PC-3 (cell line): Measurements from ENCODE around the gene ABLIM1. TPM values are rescaled to one million over a fixed set of nuclear protein-coding genes. Genes with fewer than 3 reads are reported as not detected.
A peak's percentile ranks its signal among the peaks of the same experiment; 100 is the strongest.

Experiments used
- ATAC-seq: fragments of 200-7000 bp; cut with Tn5 transposase; 2 replicates; pipeline ENCODE4 v1.9.1; 2020; ENCODE audit warnings: mild to moderate bottlenecking, moderate library complexity
- BruUV-seq: library from RNA; stranded (reverse); fragments of 400-500 nt; replicated peaks from 2 replicates; lab custom pipeline; 2021; lab: Mats Ljungman, UMichigan
- CTCF ChIA-PET: fragments of 300-600 bp; sonication (Branson Sonifier 250); formaldehyde crosslinking; loops from one replicate; lab custom pipeline; 2022; ENCODE audit warnings: antibody characterized with exemption; lab: Charles Lee
- POLR2A ChIA-PET: fragments of 300-600 bp; sonication (Branson Sonifier 250); formaldehyde crosslinking; loops from one replicate; lab custom pipeline; 2022; ENCODE audit warnings: antibody characterized with exemption; ENCODE audit not compliant: unreplicated experiment; lab: Charles Lee
- DNase-seq: peaks from one replicate; pipeline ENCODE4 v3.0.0-alpha.2; 2015
- H2AFZ ChIP-seq: fragments of 300-600 bp; sonication (generic); 2 replicates; pipeline ENCODE4 v1.6.0; 2016; ENCODE audit warnings: antibody characterized with exemption, low read length
- H3F3A ChIP-seq: fragments of 300-600 bp; sonication (generic); one replicate; pipeline ENCODE4 v1.6.0; 2017; ENCODE audit warnings: antibody characterized with exemption, low read length, control low read depth, mild to moderate bottlenecking; ENCODE audit not compliant: unreplicated experiment
- H3K27ac ChIP-seq: fragments of 300-600 bp; sonication (generic); 2 replicates; pipeline ENCODE4 v1.5.1; 2016; ENCODE audit warnings: mild to moderate bottlenecking, low read length
- H3K27me3 ChIP-seq: fragments of 300-600 bp; sonication (generic); 2 replicates; pipeline ENCODE4 v1.6.1; 2016; ENCODE audit warnings: low read length, mixed read lengths
- H3K36me3 ChIP-seq: fragments of 300-600 bp; sonication (generic); 2 replicates; pipeline ENCODE4 v1.6.1; 2016; ENCODE audit warnings: low read depth, mixed run types, low read length, mixed read lengths
- H3K4me1 ChIP-seq: fragments of 300-600 bp; sonication (generic); 2 replicates; pipeline ENCODE4 v1.5.1; 2016; ENCODE audit warnings: low read length; ENCODE audit not compliant: insufficient read depth
- H3K4me2 ChIP-seq: fragments of 300-600 bp; sonication (generic); 2 replicates; pipeline ENCODE4 v1.6.0; 2016; ENCODE audit warnings: low read length
- H3K4me3 ChIP-seq: fragments of 300-600 bp; sonication (generic); 2 replicates; pipeline ENCODE4 v1.5.1; 2016; ENCODE audit warnings: mild to moderate bottlenecking, low read length, mixed read lengths
- H3K79me2 ChIP-seq: fragments of 300-600 bp; sonication (generic); 2 replicates; pipeline ENCODE4 v1.6.1; 2017; ENCODE audit warnings: low read length, mixed read lengths
- H3K9ac ChIP-seq: fragments of 300-600 bp; sonication (generic); 2 replicates; pipeline ENCODE4 v1.6.0; 2016; ENCODE audit warnings: mild to moderate bottlenecking, low read length
- H3K9me2 ChIP-seq: fragments of 300-600 bp; sonication (generic); replicated peaks from 2 replicates; pipeline ENCODE4 v1.6.1; 2016; ENCODE audit warnings: mixed run types, low read length, mixed read lengths
- H3K9me3 ChIP-seq: fragments of 300-600 bp; sonication (generic); 2 replicates; pipeline ENCODE4 v1.6.1; 2016; ENCODE audit warnings: low read length, mixed read lengths
- H4K20me1 ChIP-seq: fragments of 300-600 bp; sonication (generic); 2 replicates; pipeline ENCODE4 v1.6.1; 2016; ENCODE audit warnings: low read length, mixed read lengths
- EZH2 ChIP-seq: fragments of 300-600 bp; sonication (generic); IDR thresholded peaks from one replicate; pipeline ENCODE4 v1.6.1; 2017; ENCODE audit warnings: antibody characterized with exemption, mild to moderate bottlenecking, low read length; ENCODE audit not compliant: unreplicated experiment
- EZH2phosphoT487 ChIP-seq: fragments of 300-600 bp; sonication (generic); IDR thresholded peaks from 2 replicates; pipeline ENCODE4 v1.6.1; 2018; ENCODE audit warnings: mild to moderate bottlenecking, antibody characterized with exemption, low read length, borderline replicate concordance
- intact Hi-C: fragments of 100-400 bp; cut with micrococcal nuclease; formaldehyde crosslinking; loops from 2 replicates; pipeline ENCODE4 v1.9.0; 2023
- total RNA-seq: library from RNA; depleted of rRNA; stranded (reverse); fragments of >200 nt; gene quantifications from 2 replicates; pipeline ENCODE4 v1.2.3, GENCODE V29; 2014
- TF ChIP-seq, protein P1 (sequence below): fragments of 300-600 bp; sonication (generic); conservative IDR thresholded peaks from 2 replicates; pipeline ENCODE4 v1.5.1; 2017; ENCODE audit warnings: antibody characterized with exemption, low read depth, mild to moderate bottlenecking, low read length

Gene ABLIM1
- total RNA-seq, 1 experiment from 2014 or later: 12.3 TPM

DNA sequence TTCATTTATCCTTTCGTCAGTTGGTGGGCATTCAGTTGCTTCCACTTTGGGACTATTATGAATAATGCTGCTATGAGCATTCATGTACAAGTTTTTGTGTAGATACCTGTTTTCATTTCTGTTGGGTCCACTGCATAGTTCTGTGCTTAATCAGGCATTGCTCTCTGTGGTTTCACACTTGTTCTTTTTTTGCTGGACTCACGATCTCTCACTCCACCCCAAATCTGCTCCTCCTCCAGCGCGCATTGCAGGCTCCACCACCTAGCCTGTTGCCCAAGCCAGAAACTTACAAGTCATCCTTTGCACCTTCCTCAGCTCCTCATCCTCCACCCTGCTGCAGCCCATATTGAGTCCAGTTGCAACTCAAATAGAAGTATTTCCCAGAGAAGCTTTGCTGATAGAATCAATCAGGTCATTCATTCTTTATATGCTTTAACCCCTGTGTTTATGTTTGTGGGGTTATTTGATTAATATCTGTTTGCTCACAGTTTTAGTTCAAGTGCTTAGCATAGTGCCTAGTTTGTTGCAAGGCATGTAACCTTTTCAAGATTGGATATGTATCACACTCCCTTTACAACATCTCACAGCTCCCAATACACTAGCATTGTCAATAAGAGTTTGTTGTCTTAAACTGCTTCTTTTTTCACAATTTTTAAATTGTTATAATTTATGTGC, 237.1 kb downstream of the ABLIM1 start:
- TF ChIP-seq EZH2phosphoT487 (no peak), EZH2 (no peak)
- TF ChIP-seq, protein P1, sequence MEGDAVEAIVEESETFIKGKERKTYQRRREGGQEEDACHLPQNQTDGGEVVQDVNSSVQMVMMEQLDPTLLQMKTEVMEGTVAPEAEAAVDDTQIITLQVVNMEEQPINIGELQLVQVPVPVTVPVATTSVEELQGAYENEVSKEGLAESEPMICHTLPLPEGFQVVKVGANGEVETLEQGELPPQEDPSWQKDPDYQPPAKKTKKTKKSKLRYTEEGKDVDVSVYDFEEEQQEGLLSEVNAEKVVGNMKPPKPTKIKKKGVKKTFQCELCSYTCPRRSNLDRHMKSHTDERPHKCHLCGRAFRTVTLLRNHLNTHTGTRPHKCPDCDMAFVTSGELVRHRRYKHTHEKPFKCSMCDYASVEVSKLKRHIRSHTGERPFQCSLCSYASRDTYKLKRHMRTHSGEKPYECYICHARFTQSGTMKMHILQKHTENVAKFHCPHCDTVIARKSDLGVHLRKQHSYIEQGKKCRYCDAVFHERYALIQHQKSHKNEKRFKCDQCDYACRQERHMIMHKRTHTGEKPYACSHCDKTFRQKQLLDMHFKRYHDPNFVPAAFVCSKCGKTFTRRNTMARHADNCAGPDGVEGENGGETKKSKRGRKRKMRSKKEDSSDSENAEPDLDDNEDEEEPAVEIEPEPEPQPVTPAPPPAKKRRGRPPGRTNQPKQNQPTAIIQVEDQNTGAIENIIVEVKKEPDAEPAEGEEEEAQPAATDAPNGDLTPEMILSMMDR: no peak
- H3K36me3 ChIP-seq: no peaks in the 10 kb centered on the region
- no peak overlapping the region for H3K4me2 ChIP-seq
- no peak overlapping the region for H3K9ac ChIP-seq
- H4K20me1 ChIP-seq: no peaks in the 10 kb centered on the region
- no peaks in the 10 kb centered on the region for H3K27me3 ChIP-seq
- no peaks in the 10 kb centered on the region for H3K9me3 ChIP-seq
- no peaks in the 10 kb centered on the region for H3K9me2 ChIP-seq
- ATAC-seq: no peak
- BruUV-seq: no TSS peak
- no peaks in the 10 kb centered on the region for H3K79me2 ChIP-seq
- no peak overlapping the region for H2AFZ ChIP-seq
- H3F3A ChIP-seq: no peaks in the 10 kb centered on the region
- intact Hi-C loops: no loop called here
- ChIA-PET POLR2A (no interaction called here), CTCF (no interaction called here)
- no peak overlapping the region for H3K27ac ChIP-seq
- H3K4me3 ChIP-seq: no peak overlapping the region
- H3K4me1 ChIP-seq: no peaks in the 10 kb centered on the region
- DNase-seq: peak; percentile 7

DNA sequence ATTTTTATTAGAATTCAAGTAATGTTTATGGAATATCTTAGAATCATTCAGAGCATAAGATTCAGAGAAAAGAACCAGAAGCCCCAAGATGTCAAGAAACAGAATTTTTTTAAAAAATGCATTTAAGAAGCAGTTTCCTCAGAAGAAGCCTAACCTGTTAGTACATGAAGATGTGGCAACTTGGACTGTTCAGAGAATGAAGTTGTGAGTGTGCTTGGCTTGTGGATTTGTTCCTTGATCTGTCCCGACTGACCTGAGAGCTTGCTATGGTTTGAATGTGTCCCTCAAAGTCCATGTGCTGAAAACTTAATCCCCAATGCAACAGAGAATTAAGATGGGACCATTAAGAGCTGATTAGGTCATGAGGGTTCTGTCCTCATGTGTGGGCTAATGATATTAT, 240.0 kb downstream of the ABLIM1 start:
- ChIA-PET POLR2A (no interaction called here), CTCF (no interaction called here)
- H3K27me3 ChIP-seq: no peaks in the 10 kb centered on the region
- H3K4me1 ChIP-seq: peaks cover 6% of the 10 kb centered on the region
- H3K27ac ChIP-seq: no peak overlapping the region
- TF ChIP-seq, protein P1: no peak
- TF ChIP-seq EZH2: no peak
- TF ChIP-seq EZH2phosphoT487: no peak
- H3K9me2 ChIP-seq: no peaks in the 10 kb centered on the region
- no peak for DNase-seq
- no peak for ATAC-seq
- no peaks in the 10 kb centered on the region for H4K20me1 ChIP-seq
- H3K36me3 ChIP-seq: no peaks in the 10 kb centered on the region
- no peak overlapping the region for H3K9ac ChIP-seq
- no TSS peak for BruUV-seq
- H3F3A ChIP-seq: peaks cover 2% of the 10 kb centered on the region
- H2AFZ ChIP-seq: no peak overlapping the region
- no peaks in the 10 kb centered on the region for H3K79me2 ChIP-seq
- no peak overlapping the region for H3K4me3 ChIP-seq
- intact Hi-C loops: no loop called here
- no peak overlapping the region for H3K4me2 ChIP-seq
- no peaks in the 10 kb centered on the region for H3K9me3 ChIP-seq
